Measurements from ENCODE around the gene FOXRED2.
A peak's percentile ranks its signal among the peaks of the same experiment; 100 is the strongest.

Gene FOXRED2

GRCh38 chr22:36514766-36515165 is 7.9 kb upstream of the FOXRED2 start:
- no peak for DNase-seq

- no peak for DNase-seq
Observed at GRCh38 chr22:36512991-36513390, 6.2 kb upstream of the FOXRED2 start.

GRCh38 chr22:36512333-36512732 is 5.5 kb upstream of the FOXRED2 start:
- DNase-seq = no peak

GRCh38 chr22:36510966-36511881 is 4.4 kb upstream of the FOXRED2 start:
- DNase-seq = no peak

GRCh38 chr22:36510384-36510783 is 3.5 kb upstream of the FOXRED2 start:
- no peak for DNase-seq

- no peak for DNase-seq
Observed at GRCh38 chr22:36507518-36508010, 724 bp upstream of the FOXRED2 start.

- DNase-seq = no peak
Observed at GRCh38 chr22:36505998-36506635, 723 bp downstream of the FOXRED2 start.

GRCh38 chr22:36497910-36498665 is 8.8 kb downstream of the FOXRED2 start:
- DNase-seq = no peak

- DNase-seq = no peak
Observed at GRCh38 chr22:36493690-36494110, 13.1 kb downstream of the FOXRED2 start.

GRCh38 chr22:36492109-36492508 is 14.7 kb downstream of the FOXRED2 start:
- DNase-seq = no peak

GRCh38 chr22:36491155-36491554 is 15.7 kb downstream of the FOXRED2 start:
- DNase-seq = no peak

GRCh38 chr22:36486619-36487384 is 20.0 kb downstream of the FOXRED2 start:
- no peak for DNase-seq

- DNase-seq = peak; percentile 93
Observed at GRCh38 chr22:36481393-36482168, 25.3 kb downstream of the FOXRED2 start, which contains the start of gene TXN2. Gene TXN2 (minus strand): TSS chr22:36481640. CDS start chr22:36480837, 803 bp downstream.

- DNase-seq = no peak
Observed at GRCh38 chr22:36480941-36481392, 25.9 kb downstream of the FOXRED2 start.

- no peak for DNase-seq
Observed at GRCh38 chr22:36478966-36479365, 27.9 kb downstream of the FOXRED2 start.

- no peak for DNase-seq
Observed at GRCh38 chr22:36475341-36475740, 31.5 kb downstream of the FOXRED2 start.

GRCh38 chr22:36472689-36473088 is 34.2 kb downstream of the FOXRED2 start:
- DNase-seq = no peak

- no peak for DNase-seq
Observed at GRCh38 chr22:36471341-36471821, 35.5 kb downstream of the FOXRED2 start.

GRCh38 chr22:36470994-36471331 is 35.9 kb downstream of the FOXRED2 start:
- DNase-seq = no peak

- peak; percentile 49 for DNase-seq
Observed at GRCh38 chr22:36470162-36470993, 36.5 kb downstream of the FOXRED2 start.
